NCI-H2107 treated with DMSO at 0.1 percent for 48 hours (cell line): ENCODE results near the gene KIF19.
"Not testable (repeated sequence)": the region's sequence is repeated elsewhere in the genome, so short reads cannot be mapped to it uniquely, and the experiment has no call there.

Source experiments
- DNase-seq: peaks from one replicate; lab custom pipeline; 2025; ENCODE audit not compliant: unreplicated experiment; lab: John Stamatoyannopoulos, UW

The KIF19 gene, protein sequence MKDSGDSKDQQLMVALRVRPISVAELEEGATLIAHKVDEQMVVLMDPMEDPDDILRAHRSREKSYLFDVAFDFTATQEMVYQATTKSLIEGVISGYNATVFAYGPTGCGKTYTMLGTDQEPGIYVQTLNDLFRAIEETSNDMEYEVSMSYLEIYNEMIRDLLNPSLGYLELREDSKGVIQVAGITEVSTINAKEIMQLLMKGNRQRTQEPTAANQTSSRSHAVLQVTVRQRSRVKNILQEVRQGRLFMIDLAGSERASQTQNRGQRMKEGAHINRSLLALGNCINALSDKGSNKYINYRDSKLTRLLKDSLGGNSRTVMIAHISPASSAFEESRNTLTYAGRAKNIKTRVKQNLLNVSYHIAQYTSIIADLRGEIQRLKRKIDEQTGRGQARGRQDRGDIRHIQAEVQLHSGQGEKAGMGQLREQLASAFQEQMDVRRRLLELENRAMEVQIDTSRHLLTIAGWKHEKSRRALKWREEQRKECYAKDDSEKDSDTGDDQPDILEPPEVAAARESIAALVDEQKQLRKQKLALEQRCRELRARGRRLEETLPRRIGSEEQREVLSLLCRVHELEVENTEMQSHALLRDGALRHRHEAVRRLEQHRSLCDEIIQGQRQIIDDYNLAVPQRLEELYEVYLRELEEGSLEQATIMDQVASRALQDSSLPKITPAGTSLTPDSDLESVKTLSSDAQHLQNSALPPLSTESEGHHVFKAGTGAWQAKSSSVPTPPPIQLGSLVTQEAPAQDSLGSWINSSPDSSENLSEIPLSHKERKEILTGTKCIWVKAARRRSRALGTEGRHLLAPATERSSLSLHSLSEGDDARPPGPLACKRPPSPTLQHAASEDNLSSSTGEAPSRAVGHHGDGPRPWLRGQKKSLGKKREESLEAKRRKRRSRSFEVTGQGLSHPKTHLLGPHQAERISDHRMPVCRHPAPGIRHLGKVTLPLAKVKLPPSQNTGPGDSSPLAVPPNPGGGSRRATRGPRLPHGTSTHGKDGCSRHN

DNA sequence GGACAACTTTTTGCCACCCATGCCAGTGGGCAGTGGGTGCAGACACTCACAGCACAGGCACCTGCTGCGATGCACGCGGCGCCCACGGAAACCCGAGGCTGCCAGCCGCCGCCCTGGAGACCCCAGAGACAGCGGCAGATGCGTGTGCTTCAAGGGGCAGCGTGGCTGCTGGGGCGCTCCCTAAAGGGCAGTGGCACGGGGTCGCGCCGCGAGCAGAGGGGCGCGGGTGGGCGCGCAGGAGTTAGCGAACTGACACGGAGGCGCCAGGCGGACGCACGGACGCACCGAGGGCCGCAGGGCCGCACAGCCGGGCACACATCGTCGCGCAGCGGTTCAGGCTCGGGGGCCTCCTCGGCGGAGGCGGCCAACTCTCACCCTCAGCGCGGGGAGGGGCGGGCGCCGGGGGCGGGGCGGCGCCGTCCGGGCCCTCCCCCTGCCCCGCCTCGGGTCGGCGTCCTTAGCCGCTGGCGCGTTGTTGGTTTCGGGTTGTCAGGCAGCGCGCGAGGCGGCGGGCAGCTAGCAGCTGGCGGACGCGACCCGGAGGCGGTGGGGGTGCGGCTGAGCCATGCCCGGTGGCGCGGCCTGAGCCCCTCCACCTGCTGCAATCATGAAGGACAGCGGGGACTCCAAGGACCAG, at the start of gene KIF19:
Gene KIF19 (plus strand): TSS at position 484 of the 637 bp plus-strand sequence. CDS start 124 bp downstream, at position 608.
- no peak for DNase-seq

DNA sequence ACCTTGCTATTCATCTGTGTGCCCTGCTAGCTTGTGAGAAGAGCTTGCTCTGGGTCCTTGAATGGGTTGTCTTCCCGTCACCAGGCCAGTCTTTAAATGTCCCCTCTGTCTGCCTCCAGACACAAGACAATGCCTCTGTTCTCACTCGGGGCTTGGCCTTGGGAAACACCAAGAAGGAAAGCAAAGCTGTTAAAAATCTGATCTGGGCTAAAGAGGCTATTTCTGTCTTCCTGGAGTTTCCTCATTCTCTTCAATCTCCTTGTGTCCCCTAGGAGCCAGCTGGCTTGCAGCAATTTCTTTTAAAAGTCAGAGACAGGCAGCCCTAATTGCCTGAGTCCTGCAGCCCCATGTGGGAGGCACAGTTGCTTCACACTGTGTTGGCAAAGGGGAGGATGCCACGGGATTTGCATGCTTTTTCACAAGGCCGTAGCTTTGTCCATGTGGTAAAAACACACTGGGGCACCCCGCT, 49.5 kb upstream of the KIF19 start:
- no peak for DNase-seq

DNA sequence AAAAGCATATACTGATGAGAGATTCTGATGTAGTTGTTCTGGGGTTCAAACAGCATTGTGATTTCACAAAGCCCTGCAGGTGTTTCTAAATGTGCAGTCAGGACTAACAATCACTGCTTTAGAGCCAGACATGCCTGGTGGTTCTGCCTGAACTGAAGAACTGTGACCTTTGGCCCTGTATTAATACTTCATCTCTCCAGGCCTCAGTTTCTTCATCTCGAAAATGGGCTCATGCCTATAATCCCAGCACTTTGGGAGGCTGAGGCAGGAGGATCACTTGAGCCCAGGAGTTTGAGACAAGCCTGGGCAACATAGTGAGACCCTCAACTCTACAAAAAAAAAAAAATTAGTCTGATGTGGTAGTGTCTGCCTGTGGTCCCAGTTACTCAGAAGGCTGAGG, 48.1 kb upstream of the KIF19 start:
- DNase-seq: no peak

DNA sequence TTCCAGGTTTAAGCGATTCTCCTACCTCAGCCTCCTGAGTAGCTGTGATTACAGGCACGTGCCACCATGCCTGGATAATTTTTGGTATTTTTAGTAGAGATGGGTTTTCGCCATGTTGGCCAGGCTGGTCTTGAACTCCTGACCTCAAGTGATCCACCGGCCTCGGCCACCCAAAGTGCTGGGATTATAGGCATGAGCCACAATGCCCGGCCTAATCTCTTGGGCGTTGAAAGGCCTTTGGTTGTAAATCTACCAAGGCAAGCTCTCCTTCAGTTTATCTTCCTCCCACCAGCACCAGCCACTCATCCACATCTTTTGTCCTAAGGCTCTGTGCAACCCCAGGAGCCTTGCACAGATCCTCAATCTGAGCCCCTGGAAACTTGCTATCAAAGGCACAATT, 46.4 kb upstream of the KIF19 start:
- DNase-seq: not testable (repeated sequence)

DNA sequence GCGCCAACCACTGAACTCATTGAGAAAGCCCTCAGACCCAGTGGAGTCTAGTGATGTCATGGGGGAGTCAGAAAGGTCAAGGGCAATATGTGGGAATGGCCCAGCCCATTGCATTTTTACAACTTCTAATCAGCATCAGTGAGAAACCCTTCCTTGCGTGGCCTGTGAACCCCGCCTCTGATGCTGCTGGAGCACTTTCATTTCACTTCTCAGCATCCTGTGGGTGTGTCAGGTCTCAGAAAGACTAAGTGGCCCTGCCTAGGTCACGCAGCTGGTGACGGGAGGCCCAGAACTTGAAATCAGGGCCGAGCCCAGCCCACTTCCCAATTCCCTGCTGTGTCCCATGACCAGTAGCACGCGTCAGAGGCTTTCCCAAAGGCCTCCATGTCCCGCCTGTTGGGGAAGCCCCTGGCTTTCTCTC, 45.9 kb upstream of the KIF19 start:
- DNase-seq: no peak

DNA sequence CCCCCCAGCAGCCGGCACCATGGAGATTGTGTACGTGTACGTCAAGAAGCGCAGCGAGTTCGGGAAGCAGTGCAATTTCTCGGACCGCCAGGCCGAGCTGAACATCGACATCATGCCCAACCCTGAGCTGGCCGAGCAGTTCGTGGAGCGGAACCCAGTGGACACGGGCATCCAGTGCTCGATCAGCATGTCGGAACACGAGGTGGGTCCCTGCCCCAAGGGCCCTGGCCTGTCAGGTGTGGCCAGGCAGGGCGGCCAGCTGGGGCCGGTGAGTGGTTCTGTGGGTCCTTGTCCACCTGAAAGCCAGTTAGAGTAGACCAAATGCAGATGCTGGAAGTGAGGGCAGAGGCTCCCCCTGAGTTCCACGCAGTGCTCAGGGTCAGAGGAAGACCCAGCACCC, 44.2 kb upstream of the KIF19 start:
- no peak for DNase-seq

DNA sequence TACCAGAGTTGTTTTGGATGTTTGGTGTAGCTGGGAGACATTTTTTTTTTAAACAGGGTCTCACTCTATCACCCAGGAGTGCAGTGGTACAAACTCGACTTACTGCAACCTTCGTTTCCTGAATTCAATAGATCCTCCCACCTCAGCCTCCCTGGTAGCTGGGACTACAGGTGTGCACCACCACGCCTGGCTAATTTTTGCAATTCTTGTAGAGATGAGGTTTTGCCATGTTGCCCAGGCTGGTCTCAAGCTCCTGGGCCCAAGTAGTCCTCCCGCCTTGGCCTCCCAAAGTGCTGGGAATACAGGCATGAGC, 43.8 kb upstream of the KIF19 start:
- DNase-seq: not testable (repeated sequence)

DNA sequence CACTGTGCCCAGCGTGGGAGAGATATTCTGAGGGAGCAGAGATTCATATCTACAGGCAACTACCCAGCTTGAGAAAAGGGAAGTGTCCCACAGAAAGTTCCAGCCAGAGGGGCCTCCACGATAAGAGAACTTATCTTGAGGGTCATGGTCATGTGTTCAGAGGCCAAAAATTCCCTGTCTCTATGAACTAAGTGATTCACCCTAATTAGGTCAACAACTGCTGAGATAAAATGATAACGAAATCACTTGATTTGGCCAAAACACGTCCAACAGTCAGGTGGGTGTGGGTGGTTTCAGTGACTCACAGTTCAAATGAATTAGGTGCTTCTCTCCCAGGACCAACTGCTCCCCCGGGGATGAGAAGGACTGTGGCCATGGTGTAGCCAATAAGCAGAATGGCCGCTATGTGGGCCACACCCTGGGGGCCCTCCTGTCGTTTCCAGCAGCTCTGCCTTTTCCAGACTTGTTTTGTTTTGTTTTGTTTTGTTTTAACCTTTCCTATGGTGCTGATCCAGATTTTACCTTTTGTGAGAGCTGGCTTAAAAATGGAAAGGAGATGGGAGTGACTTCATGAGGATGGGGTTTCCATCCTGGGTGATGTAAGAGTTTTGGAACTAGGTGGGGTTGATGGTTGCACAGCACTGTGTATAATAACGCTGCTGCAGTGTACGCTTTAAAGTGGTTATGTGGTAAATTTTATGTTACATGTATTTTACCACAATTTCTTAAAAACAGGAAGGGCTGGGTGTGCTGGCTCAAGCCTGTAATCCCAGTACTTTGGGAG, 43.2 kb upstream of the KIF19 start:
- no peak for DNase-seq

DNA sequence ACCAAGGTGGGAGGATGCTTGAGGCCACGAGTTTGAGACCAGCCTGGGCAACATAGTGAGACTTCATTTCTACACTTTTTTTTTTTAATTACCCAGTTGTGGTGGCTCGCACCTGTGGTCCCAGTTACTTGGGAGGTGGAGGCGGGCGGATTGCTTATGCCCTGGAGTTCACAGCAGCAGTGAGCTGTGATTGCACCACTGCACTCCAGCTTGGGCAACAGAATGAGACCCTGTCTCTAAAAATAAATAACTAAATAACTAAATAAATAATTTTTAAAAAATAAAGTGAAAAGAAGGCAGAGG, 42.7 kb upstream of the KIF19 start:
- no peak for DNase-seq

DNA sequence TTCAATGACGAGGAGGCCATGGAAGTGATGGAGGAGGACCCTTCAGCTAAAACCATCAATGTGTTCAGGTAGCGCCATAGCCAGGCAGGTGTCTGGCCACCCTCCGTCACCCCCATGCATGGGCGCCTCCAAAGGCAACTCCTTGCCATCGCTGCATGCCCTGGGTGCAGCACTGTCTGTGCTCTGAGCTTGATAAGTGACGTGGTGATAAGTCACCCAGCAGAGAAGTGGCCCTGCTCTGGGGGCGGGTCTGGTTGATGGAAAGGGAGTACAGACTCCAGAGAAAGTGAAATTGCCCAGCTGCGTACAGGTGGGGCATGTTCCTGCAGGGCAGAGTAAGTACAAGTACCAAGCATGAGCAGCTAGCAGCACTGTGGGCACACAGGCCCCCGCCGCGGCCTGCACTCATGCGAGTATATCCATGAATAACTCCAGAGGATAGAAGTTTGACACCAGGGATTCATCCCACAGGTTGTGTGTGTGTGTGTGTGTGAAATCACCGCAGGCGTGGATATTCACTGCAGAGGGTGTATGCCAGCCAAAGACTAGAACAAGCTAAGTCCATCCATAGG, 38.9 kb upstream of the KIF19 start:
- no peak for DNase-seq

DNA sequence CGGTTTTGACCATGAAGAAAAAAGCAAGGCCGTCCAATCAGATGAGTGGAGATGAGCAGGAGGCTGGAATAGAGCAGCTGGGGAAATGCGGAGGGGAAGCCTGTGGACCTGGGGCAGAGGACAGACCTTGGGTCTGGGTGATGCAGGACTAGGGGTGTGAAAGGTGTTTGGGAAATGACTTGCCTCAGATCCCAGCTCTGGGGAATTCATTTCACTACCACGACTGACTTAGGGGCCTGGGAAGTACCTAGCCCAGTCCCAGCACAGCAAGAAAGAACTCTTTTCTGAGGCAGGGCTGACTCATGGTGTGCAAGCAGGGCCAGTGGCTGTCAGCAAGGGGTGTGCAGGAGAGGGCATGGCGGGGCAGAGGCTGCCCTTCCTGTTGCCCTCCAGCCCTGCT, 37.2 kb upstream of the KIF19 start:
- no peak for DNase-seq

DNA sequence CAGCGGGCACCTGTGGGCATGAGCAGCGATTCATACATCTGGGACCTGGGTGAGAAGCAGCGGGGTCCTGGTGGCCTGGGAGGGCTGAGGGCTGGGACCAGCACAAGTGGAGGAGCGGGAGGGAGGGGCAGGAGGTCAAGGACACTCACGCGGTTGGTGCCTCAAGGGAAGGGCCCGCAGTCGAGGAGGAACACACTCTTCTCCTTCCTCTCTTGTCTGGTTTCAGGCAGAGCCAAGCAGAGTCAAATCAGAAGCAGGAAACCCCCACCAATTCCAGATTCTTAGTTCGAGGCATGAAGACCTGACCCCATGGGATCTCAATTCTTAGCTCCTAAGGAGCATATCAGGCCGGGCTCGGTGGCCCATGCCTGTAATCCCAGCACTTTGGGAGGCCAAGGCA, 36.3 kb upstream of the KIF19 start:
- DNase-seq: no peak

DNA sequence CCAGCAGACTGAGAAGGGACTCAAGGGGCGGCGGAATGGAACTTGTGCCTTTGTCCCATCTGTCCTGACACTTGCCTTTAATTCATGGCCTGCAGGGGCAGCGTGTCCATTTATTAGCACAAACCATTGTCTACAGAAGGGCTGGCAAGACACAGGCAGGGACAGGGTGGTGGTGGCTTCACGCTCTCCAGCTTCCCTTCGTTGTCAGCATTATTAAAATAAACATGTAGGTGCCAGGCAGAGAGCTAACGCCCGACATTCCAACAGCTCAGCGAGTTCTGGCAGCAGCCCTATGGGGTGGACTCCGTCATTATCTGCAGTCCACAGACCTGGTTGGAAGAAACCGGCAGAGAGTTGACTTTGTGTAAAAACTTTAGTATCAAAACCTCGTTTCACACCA, 35.7 kb upstream of the KIF19 start:
- DNase-seq: no peak

DNA sequence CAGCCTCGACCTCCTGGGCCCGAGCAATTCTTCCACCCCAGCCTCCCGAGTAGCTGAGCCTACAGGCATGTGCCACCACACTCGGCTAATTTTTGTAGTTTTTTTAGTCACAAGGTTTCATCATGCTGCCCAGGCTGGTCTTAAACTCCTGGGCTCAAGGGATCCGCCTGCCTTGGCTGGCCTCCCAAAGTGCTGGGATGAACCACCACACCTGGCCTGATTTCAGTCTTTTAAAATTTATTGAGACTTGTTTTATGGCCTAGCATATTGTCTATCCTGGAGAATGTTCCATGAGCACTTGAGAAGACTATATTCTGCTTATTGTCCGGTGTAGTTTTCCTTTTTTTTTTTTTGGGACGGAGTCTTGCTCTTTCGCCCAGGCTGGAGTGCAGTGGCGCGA, 33.5 kb upstream of the KIF19 start:
- DNase-seq: no peak

DNA sequence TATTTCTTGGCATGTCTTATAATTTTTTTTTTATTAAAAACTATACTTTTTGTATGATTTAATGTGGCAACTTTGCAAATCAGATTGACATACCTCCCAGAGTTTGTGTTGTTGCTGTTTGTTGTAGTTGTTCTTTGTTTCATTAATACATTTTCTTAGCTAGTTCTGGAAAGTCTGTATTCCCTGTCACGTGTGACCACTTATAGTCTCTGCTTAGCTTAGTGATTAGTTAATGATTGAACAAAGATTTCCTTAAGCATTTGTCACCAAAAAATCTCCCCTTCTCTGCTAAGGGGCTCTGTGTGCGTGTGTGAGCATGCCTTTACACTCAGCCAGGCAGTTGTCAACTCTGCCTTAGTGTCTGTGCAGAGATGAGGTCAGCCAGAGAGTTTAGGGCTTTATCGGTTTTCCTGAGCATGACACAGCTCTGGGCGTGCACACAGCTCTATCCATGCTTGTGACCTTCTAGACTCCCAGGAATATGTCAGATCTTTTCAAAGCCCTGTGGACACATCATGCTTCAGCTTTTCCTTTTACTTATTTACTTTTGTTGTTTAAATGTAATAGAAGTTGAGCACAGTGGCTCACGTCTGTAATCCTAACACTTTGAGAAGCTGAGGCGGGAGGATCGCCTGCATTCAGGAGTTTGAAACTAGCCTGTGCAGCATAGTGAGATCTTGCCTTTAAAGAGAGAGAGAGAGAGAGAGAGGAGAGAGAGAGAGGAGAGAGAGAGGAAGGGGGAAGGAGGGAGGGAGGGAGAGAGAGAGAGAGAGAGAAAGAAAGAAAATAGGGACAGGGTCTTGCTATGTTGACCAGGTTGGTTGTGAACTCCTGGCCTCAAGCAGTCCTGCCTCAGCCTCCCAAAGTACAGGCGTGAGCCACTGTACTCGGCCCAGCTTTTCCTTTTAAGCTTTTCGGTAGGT, 30.1 kb upstream of the KIF19 start:
- DNase-seq: no peak

DNA sequence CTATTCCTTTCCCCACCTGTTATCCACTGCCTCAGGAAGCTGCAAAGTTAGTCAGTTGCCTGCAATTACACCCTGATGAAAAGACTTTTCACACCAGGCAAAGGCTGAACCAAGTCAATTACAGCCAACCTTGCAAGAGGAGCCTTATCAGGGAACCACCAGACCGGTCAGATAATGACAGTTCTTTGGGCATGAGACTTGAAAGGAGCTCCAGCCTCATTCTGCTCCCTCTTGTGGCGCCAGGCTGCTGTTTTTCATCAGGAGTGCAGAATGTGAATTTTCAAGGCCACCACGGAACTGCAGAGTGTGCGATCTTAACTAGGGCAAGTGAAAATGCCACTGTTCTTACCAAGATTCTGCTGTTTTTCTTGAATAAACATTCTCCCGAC, 29.5 kb upstream of the KIF19 start:
- DNase-seq: peak; percentile 43

DNA sequence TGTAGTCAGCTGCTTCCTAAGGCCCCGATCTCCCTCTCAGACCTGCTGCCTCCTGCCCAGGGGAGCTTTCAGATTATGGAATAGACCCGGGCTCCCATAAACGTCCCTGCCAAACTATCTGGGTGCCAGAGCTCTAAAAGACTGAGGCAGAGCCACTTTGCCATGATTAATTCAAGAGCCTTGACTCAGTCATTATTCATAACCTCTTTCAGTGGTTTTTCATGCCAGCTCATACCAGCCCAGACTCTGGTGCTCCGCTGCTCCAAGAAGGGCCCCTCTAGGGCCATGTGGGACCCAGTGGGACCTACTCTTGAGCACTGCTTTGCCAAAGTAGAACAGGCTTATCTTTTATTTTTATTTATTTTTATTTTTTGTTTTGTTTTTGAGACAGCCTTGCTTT, 28.1 kb upstream of the KIF19 start:
- DNase-seq: no peak

DNA sequence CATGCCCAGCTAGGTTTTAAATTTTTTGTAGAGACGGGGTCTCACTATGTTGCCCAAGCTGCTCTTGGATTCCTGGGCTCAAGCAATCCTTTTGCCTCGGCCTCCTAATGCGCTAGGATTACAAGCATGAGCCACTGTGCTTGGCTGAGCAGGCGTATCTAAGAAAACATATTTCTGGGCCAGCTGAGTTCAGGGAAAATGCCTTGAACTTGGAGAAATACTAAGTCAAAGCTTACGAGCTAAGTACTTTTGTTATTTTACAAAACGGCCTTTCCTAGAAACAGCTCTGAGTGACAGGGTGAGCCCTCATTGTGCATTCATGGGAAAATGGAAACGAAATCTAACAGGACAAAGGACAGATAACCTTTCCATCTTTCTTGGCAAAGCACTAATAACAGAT, 27.2 kb upstream of the KIF19 start:
- no peak for DNase-seq

DNA sequence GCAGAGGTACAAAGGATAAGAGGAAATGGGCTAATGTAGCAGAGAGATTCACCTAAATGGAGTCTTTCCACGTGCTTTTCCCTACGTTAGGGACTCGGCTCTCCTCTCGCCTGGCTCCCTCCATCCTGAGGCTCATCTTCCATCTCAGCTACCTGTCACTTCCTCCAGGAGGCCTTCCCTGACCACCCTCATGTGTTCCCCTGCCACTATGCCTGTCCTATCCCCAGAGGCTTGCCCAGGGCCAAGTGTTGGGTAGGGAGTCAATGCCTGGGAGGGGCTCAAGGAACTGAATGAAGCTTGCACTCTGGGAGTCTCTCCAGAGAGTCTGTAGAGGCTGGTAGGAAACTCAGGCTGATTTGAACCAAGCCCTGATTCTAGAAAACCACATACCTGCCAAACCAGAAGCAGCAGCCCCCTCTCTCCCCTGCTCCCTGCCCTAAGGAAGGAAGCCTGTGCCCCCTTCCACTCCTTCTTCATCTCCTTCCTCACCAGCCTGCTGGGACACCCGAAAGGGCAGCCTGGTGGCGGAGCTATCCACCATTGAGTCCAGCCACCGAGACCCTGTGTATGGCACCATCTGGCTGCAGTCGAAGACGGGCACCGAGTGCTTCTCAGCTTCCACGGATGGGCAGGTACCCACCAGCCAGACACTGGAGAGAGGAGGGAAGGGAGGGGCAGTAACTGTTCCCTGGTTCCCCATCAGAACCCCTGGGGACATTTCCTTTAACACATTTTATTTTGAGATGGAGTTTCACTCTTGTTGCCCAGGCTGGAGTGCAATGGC, 26.6 kb upstream of the KIF19 start:
- DNase-seq: no peak
